CD4-positive, alpha-beta T cell treated with Interleukin-2 at 100 ng/mL for 4 hours (primary cell): ENCODE measurements around the gene F2RL2.

Source experiments
- DNase-seq: peaks from one replicate; pipeline ENCODE4 v3.0.0-alpha.2; 2020; ENCODE audit warnings: low spot score

F2RL2 gene, protein sequence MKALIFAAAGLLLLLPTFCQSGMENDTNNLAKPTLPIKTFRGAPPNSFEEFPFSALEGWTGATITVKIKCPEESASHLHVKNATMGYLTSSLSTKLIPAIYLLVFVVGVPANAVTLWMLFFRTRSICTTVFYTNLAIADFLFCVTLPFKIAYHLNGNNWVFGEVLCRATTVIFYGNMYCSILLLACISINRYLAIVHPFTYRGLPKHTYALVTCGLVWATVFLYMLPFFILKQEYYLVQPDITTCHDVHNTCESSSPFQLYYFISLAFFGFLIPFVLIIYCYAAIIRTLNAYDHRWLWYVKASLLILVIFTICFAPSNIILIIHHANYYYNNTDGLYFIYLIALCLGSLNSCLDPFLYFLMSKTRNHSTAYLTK

GRCh38 chr5:76622973-76623596 is at the start of gene F2RL2:
TSS of gene F2RL2 (minus strand) at chr5:76623403. CDS start at chr5:76623230, 173 bp downstream.
- no peak for DNase-seq

DNA sequence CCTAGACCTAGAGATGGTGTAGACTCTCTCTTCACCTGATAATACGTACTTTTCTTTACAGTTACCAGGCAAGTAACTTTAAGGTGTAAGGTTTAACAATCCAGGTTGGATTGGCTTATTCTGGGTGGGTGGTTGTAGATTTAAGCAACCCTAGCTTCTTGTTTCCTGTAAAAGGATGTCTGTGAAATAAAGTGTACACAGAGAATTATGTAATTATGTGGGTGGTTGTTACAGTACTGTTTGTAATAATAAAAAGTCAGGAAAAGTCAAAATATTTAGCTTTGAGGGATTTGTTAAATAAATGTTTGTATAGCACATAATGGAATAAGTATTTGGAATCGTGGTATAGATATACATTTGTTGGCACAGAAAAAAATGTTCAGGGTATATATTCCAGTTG is 49.0 kb upstream of the F2RL2 start:
- DNase-seq = no peak

GRCh38 chr5:76670508-76670907 is 47.3 kb upstream of the F2RL2 start:
- no peak for DNase-seq

- DNase-seq = no peak
Measured at GRCh38 chr5:76669245-76669644, 46.0 kb upstream of the F2RL2 start.

DNA sequence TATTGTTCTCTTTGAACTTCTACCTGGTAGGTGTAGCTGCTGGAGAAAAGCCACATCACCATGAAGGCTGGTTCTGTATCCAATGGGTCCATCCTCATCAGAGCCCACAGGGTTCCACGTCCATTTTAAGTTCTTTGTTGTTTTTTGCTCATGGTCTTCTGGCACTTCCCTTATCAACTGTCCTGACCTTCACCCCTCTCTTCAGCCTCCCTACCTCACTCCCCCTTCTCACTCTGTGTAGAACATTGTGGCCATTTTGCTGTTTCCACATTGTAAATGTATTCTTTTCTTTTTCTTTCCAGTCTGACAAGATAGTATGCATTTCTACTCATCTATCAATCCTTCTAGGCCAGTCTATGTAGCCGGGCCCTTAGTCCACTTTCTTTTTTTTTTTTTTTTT is 44.3 kb upstream of the F2RL2 start:
- no peak for DNase-seq

GRCh38 chr5:76664079-76664478 is 40.9 kb upstream of the F2RL2 start:
- no peak for DNase-seq

DNA sequence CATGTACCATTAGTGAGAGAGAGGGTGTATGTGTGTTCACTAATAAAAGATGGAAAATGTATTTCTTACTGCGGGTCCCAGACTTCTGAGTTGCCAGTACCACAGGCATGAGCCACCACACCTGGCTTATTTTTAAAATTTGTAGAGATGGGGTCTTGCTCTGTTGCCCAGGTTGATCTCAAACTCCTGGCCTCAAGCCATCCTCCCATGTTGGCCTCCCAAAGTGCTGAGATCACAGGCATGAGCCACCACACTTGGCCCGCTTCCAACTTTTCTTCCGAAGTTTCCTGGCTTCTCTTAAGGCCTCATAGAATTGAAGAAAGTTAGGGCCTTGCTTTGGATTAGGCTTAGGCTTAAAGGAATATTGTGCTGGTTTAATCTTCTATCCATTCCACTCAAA is 40.4 kb upstream of the F2RL2 start:
- DNase-seq = no peak

DNA sequence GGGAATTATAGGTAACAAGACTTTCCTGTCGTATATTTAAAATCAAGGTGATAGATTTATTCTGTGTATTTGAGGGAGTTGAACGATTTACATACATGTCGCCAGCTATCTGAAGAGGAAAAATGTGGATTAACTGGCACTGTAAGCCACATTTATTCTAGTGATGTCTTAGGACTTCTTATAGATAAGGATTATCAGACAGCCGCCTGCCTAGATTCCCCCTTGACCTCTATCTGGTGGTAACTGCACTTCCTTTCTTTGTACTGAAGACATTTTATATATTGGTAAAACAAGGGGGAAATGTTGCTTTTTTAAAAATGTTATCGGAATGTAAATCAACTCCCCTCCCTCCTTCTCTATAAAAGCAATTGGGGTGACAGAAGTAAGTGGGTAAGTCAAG is 39.3 kb upstream of the F2RL2 start:
- DNase-seq = no peak

GRCh38 chr5:76660360-76660759 is 37.2 kb upstream of the F2RL2 start:
- DNase-seq = no peak

- DNase-seq = no peak
Measured at GRCh38 chr5:76657683-76658311, 34.6 kb upstream of the F2RL2 start.

- no peak for DNase-seq
Measured at GRCh38 chr5:76657091-76657490, 33.9 kb upstream of the F2RL2 start.

DNA sequence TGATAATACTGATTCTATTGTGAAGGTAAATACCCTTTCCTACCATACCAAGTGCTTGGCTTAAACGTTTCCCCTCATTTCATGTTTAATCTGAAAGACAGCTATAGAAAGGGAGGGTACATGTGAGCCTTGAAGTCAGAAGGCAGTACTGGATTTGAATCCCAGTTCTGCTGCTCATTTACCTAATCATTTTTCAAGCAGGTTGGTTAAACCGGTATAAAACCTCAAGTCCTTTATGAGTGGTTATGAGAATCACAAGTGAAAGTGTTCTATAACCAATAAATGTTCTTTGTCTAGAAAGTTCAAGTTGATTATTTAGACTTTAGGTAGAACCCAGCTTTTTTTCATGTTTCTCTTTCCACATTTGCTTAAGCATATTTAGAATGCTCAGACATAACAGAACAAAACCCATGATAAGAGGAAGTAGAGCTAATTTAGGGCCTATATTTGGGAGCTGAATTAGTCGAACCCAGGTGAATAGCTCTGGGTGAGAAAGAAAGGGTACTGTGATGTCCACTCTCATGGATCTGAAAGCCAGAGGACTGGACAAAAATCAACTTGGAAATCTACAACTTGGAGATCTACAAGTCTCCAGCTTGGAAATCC is 29.7 kb upstream of the F2RL2 start:
- DNase-seq = no peak

DNA sequence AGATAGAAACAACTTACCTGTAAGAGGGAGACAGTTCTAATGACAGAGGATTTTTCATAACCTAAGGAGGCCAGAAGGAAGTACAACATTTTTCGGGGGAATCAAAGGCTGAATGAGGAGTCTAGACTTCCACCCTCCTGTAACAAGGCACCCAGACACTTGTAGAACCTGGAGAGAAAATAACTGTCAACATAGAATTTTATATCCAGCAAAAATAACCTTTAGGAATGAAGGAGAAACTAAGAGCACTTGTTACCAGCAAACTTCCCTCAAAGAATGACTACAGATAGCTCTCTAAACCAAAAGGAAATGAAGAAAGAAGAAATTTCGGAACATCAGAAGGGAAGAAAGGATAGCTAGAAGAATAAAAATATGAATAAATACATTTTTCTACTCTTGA is 25.9 kb upstream of the F2RL2 start:
- no peak for DNase-seq

DNA sequence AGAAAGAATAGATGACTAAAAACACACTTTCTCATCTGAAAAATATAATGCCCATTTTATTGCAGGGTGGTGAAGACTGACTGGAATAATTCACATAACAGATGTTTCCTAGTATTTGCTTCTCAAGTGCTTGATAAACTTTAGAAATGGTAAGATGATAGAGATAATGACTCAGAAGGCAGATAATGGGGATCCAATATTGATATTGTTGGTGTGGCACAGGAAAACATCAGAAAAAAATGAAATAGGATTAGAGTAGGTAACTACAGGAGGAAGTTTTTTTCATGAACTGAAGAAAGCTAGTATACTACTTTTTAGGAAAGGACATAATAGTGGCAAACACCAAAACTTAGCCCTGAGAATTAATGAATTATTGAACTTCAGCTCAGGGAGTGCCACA is 20.2 kb upstream of the F2RL2 start:
- DNase-seq = no peak

DNA sequence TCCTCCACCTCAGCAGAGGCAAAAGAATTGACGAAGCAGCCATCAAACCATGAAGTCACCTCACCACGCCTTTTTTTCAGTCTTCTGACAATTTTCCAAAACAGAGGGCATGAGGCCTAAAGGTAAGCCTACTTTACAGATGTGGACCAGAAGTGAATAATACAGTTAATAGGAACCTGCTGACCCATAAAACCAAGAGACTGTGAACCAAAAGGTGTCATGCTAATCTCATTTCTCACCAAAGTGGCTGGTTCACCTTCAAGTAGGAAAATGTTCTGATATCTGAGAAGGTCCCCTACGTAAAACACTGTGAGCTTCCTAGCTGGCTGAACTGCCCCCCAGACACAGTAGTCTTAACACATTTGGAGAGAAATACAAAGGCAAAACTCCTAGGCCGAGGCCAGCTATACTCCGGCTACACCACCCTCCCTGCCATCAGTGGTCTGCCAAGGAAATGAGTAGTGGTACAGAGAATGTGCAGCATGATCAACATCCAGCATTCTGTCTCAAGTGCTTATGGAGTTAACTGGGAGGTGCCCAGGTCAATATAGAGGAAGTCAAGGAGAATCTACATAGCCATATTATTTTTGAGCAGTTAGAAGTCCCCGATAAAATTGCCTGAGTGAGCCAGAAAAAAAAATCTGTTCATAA is 19.3 kb upstream of the F2RL2 start:
- no peak for DNase-seq

- peak; percentile 73 for DNase-seq
Measured at GRCh38 chr5:76641514-76642120, 18.4 kb upstream of the F2RL2 start.

- DNase-seq = no peak
Measured at GRCh38 chr5:76638479-76638878, 15.3 kb upstream of the F2RL2 start.

GRCh38 chr5:76637490-76637889 is 14.3 kb upstream of the F2RL2 start:
- DNase-seq = no peak

- no peak for DNase-seq
Measured at GRCh38 chr5:76634661-76635060, 11.5 kb upstream of the F2RL2 start.

DNA sequence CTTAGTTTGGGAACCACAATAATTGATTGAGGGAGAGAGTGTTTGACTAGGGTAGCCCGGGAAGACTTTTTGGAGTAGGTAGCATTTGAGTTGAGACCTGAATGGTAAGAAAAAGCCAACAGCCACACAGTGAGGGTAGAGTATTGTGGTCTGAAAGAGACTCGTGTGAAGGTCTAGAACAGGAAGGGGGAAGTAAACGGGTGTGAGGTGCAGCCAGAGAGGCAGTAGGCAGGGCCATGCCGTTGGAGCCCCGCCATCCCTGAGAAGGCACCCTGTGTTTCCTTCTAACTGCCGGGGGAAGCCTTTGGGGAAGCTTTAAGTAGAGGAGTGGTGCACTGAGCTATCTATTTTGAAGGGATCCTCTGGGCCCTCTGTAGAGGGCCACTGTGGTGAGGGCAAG is 3.5 kb upstream of the F2RL2 start:
- DNase-seq = peak; percentile 3

DNA sequence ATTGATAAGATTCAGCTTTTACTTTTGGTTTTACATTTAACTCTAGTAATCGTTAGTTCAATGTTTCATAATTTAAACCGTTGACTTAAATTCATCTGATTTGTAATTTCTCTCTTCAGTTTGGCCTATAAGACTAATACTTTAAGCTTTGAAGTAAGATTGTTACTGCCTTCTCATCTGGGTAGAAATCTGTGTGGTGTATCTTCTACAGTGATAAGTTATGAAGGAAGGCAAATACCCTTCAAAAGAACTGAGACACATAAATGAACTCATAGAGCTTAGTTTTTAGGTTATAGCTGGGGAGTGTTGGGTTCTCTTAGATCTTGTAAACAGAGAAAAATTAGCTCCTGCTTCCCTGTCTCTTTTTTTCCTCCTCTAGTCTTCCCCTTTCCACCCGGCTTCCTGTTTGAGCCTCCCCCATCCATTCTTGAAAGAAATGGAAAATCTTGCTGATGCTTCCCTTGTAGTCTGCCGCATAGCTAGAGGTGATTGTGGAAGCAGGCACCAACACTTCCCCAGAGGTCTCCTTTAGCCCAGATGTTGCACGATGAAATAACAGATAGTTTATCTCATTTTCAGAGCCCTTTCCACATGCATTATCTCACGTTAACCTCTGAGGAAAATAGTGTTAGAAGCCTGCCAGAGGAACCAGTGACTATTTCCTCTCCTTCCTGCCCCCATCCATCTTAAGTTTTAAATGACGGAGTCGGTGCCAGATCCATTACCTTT is 2.0 kb upstream of the F2RL2 start:
- no peak for DNase-seq
